ENCODE measurements around the gene PANX2.

The PANX2 gene

DNA sequence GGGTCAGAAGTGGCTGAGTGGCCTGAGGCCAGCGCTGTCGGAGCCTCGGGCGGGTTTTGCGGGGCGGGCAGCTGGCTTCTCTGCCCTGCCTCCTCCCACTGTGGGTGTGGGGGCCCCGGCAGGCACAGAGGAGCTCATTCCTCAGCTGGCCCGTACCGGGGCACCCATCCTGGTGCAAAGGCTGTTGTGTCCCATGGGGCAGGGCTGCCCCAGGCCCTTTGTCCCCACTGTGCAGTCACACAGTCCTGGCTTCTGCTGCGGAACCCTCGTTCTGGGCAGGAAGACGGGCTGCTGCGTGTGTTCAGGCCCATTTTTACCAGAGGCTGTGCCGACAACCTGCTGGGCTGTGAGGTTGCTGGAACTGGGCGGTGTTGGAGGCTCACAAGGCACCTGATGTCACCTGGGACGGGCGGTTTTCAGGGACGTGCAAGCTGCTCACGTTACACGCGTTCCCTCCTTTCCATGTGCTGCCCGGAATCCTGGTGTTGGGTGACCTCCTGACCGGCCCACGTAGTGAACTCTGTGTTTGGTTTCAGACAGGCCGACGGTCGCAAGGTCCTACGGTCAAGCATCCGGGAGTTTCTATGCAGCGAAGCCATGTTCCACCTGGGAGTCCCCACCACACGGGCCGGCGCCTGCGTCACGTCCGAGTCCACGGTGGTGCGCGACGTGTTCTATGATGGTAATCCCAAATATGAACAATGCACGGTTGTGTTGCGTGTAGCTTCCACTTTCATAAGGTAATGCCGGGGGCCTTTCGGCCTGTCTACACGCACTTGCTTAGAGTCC is 35.4 kb downstream of the PANX2 start:
- no peak overlapping the region for H3K4me3 ChIP-seq (replicated peaks; ENCODE audit: low read depth, low read length)
- DNase-seq (ENCODE audit: low read depth) = no peak
- TF ChIP-seq, protein P1, sequence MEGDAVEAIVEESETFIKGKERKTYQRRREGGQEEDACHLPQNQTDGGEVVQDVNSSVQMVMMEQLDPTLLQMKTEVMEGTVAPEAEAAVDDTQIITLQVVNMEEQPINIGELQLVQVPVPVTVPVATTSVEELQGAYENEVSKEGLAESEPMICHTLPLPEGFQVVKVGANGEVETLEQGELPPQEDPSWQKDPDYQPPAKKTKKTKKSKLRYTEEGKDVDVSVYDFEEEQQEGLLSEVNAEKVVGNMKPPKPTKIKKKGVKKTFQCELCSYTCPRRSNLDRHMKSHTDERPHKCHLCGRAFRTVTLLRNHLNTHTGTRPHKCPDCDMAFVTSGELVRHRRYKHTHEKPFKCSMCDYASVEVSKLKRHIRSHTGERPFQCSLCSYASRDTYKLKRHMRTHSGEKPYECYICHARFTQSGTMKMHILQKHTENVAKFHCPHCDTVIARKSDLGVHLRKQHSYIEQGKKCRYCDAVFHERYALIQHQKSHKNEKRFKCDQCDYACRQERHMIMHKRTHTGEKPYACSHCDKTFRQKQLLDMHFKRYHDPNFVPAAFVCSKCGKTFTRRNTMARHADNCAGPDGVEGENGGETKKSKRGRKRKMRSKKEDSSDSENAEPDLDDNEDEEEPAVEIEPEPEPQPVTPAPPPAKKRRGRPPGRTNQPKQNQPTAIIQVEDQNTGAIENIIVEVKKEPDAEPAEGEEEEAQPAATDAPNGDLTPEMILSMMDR (IDR thresholded peaks at IDR 0.05; ENCODE audit: low read length, missing control alignments) = no peak

DNA sequence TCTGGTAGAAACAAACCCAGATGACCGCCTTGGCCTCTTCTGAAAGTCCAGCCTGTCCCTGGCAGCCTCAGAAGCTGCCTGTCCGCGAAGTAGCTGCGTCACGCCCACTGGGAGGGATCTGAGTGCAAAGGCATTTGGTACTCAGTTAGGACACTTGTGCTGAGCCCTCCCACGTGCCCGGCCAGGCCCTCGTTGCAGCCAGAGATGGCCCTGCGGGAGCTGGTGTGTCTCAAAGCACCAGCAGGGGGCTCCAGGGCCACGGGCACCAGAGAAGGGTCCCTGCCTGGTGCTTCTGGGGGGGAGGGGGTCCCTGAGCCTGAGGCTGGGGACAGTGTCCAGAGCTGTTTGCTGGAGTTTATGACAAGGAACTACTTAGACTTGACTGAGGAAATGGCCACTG is 36.1 kb downstream of the PANX2 start:
- H3K4me3 ChIP-seq (replicated peaks; ENCODE audit: low read depth, low read length) = no peak overlapping the region

DNA sequence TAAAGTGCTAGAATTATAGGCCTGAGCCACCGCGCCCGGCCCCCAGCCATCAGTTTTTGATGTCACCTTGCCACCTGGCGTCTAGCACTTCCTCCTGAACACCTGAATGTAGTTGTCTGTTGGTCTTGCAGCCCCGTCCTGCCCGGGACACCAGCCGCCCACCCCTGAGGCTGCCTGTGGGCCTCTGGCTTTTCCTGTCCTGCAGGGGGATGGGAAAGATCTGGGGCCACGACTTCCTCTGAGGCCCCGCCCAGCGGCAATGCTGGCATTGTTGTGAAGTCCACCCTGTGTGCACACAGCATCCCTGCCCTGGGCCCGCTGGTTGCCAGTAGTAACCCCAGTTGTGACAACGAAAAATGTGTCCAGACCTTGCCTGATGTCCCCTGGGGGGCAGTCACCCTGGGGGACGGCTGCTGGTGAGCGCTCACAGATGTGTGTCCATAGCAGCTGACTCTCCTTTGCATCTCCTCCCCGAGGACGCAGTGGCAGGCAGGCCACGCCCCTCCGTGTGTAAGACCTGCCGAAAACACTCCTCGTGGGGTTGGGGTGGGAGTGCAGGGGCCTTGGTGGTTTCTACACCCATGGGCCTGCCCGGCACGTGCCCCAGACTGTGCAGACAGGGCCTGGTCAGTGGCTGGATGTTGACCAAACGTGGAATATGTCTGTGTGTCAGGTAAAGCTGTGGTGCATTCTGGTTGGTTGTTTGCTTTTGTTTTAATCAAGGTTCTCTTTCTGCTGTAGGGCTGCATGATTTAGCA is 37.0 kb downstream of the PANX2 start:
- H3K4me3 ChIP-seq (replicated peaks; ENCODE audit: low read depth, low read length) = no peak overlapping the region
- TF ChIP-seq, protein P1 (IDR thresholded peaks at IDR 0.05; ENCODE audit: low read length, missing control alignments) = no peak
- DNase-seq (ENCODE audit: low read depth) = no peak

More for the DNA sequence above, 36.1 kb downstream of the PANX2 start:
- DNase-seq (ENCODE audit: low read depth) = peak; percentile 32
- TF ChIP-seq, protein P1 (IDR thresholded peaks at IDR 0.05; ENCODE audit: low read length, missing control alignments) = peak; percentile 38

DNA sequence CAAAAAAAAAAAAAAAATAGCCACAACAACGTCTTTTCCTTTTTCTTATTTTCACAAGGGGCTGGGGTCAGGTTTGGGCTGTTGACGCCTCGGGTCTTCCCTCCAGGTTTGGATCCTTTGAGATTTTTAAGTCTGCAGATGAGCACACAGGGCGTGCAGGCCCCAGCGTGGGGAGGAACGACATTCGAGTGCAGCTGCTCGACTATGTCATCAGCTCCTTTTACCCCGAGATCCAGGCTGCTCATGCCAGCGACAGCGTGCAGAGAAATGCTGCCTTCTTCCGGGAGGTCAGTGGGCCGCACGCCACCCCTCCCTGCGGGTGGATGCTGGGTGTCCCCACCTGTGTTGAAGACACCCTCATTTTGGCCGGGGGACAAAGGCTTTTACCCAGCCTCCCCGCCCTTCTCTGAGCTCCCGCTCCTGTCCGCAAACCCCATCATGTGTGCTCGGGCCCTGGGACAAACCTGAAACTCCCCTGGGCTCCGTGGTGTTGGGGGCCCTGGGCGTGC is 38.0 kb downstream of the PANX2 start:
- DNase-seq (ENCODE audit: low read depth) = no peak
- TF ChIP-seq, protein P1 (IDR thresholded peaks at IDR 0.05; ENCODE audit: low read length, missing control alignments) = no peak
- H3K4me3 ChIP-seq (replicated peaks; ENCODE audit: low read depth, low read length) = no peak overlapping the region

DNA sequence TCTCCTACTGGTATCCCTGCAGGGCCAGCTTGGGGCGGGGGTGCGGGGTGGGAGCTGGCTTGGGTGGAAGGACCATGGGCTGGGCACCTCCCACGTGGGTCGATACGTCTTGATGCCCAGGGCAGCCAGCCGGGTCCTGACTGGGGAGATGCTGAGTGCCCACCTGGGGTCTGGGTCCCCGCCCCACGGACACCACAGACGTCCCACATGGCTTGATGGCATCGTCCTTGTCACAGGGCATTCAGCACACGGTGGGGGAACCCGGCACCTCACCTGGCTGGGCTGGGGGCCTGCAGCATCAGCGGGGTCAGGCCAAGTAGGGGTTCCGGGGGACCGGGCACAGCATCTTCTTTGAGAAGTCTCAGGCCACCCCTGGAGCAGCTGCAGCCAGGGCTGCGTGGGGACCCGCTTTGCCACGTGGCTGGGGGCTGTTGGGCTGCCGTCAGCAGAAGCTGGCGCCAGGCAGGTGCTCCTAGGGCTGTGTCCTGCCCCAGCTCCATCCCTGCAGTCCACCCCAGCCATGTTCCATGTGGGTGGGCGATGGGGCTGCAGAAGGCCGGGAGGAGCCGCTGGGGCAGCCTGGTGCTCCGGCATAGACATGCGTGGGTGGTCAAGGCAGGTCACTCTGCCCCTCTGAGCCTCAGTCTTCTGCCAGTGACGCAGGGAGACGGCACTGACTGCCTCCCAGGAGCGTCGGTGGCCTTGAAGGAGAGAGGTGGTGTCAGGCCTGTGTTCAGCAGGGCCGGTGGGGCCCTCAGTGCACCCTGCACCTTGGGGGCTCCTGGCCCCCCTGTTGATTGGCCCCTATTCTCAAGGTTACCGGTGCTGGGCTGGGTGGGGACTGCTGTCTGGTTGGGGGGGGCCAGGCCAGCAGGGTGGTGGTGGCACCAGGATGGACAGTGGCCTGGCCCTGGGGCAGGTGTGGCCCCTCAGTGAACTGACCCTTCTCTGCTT is 38.7 kb downstream of the PANX2 start:
- TF ChIP-seq, protein P1 (IDR thresholded peaks at IDR 0.05; ENCODE audit: low read length, missing control alignments) = no peak
- H3K4me3 ChIP-seq (replicated peaks; ENCODE audit: low read depth, low read length) = no peak overlapping the region
- no peak for DNase-seq (ENCODE audit: low read depth)

DNA sequence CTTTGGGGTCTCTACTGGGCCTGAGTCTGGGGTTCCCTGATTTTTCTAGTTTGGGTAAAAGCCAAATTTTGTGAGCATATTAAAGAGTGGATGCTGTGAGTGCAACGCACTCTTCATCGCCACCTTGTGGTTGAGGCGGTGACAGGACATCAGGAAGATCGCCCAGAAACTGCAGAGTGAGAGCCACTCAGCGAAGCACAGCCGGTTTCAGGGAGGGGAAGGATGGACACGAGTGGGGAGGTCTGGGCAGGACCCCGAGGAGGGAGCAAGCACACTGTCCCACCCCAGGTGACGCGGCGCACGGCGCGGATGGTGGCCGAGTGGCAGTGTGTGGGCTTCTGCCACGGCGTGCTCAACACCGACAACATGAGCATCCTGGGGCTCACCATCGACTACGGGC is 39.4 kb downstream of the PANX2 start:
- H3K4me3 ChIP-seq (replicated peaks; ENCODE audit: low read depth, low read length) = no peak overlapping the region
- DNase-seq (ENCODE audit: low read depth) = peak; percentile 76
- TF ChIP-seq, protein P1 (IDR thresholded peaks at IDR 0.05; ENCODE audit: low read length, missing control alignments) = peak; percentile 91
